ENCODE data around the gene GABRQ.

DNA sequence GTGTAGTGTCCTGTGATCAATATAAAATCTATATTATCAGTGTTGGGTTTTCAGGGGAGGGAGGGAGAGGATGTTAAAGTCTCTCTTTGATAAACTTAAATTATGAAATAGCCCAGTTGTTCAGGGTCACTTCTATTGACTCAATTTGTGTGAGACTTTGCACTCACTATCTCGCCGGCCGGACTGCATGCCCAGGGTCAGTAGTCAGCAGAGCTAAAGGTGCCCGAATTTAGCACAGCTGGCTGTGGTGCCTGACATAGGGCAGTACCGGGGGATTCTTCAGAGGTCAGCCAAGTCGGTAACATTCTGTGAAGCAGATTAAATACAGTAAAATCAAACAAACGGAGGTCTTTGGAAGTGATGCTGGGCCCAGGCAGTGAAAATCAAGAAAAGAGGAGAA lies 19.2 kb downstream of the GABRQ start:
- TF ChIP-seq EZH2 (IDR thresholded peaks at IDR 0.05; ENCODE audit: insufficient read depth, poor library complexity, severe bottlenecking): no peak
- TF ChIP-seq EZH2phosphoT487 (IDR thresholded peaks at IDR 0.05; ENCODE audit: insufficient read depth, low read depth): no peak
